GM23248 (cell line): ENCODE data around the gene SPTLC3.

Source experiments
- EZH2 ChIP-seq: fragments of 200-600 bp; sonication (generic); IDR thresholded peaks from 2 replicates; pipeline ENCODE4 v1.6.1; 2018; ENCODE audit warnings: antibody characterized with exemption, mild to moderate bottlenecking; ENCODE audit not compliant: insufficient read depth, poor library complexity, severe bottlenecking
- EZH2phosphoT487 ChIP-seq: fragments of 200-600 bp; sonication (generic); IDR thresholded peaks from 2 replicates; pipeline ENCODE4 v1.6.1; 2018; ENCODE audit warnings: antibody characterized with exemption, moderate library complexity, mild to moderate bottlenecking, low read depth; ENCODE audit not compliant: insufficient read depth

DNA sequence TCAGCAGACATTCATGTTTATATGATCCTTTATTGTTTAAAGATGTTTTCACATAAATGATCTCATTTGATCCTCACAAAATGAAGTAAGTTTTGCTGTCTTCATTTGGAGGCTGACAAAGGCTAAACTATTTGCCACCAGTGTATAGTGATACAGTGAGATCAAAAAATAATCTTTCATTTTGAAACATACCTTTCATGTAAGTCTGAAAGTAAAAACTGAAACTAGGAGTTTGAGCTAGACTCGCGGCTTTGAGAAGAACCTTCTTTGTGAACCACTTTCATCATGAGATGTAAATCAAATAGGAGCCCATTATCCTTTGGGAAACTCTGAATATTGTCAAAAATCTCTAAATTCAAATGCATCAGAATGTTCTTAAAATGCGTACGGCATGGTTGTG lies 40.3 kb upstream of the SPTLC3 start:
- no peak for TF ChIP-seq EZH2phosphoT487
- no peak for TF ChIP-seq EZH2
